ENCODE results near the gene CACNA2D4.

Gene CACNA2D4

GRCh38 chr12:1808798-1809480 is 109.5 kb downstream of the CACNA2D4 start:
- no peak for TF ChIP-seq GABPA (IDR thresholded peaks at IDR 0.05; ENCODE audit: low read depth)
- TF ChIP-seq, protein P1, sequence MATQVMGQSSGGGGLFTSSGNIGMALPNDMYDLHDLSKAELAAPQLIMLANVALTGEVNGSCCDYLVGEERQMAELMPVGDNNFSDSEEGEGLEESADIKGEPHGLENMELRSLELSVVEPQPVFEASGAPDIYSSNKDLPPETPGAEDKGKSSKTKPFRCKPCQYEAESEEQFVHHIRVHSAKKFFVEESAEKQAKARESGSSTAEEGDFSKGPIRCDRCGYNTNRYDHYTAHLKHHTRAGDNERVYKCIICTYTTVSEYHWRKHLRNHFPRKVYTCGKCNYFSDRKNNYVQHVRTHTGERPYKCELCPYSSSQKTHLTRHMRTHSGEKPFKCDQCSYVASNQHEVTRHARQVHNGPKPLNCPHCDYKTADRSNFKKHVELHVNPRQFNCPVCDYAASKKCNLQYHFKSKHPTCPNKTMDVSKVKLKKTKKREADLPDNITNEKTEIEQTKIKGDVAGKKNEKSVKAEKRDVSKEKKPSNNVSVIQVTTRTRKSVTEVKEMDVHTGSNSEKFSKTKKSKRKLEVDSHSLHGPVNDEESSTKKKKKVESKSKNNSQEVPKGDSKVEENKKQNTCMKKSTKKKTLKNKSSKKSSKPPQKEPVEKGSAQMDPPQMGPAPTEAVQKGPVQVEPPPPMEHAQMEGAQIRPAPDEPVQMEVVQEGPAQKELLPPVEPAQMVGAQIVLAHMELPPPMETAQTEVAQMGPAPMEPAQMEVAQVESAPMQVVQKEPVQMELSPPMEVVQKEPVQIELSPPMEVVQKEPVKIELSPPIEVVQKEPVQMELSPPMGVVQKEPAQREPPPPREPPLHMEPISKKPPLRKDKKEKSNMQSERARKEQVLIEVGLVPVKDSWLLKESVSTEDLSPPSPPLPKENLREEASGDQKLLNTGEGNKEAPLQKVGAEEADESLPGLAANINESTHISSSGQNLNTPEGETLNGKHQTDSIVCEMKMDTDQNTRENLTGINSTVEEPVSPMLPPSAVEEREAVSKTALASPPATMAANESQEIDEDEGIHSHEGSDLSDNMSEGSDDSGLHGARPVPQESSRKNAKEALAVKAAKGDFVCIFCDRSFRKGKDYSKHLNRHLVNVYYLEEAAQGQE (IDR thresholded peaks at IDR 0.05; ENCODE audit: insufficient replicate concordance, low read depth) = no peak
- TF ChIP-seq SPI1 (IDR thresholded peaks at IDR 0.05; ENCODE audit: borderline replicate concordance, low read depth) = no peak
- TF ChIP-seq POLR2AphosphoS5 (IDR thresholded peaks at IDR 0.05; ENCODE audit: low read depth) = no peak
- TF ChIP-seq CTCF (IDR thresholded peaks at IDR 0.05; ENCODE audit: insufficient read depth, low read length) = no peak
- Histone ChIP-seq H3K27ac (replicated peaks) (no peak overlapping the region), H3K4me3 (replicated peaks; ENCODE audit: insufficient read depth, low read length) (no peak overlapping the region), H3K27me3 (ENCODE audit: insufficient read depth, poor library complexity, severe bottlenecking) (no peaks in the 10 kb centered on the region)
- DNase-seq (ENCODE audit: low read depth in 1 of 2, low spot score in 1 of 2) = no peak

GRCh38 chr12:1808036-1808797 is 110.2 kb downstream of the CACNA2D4 start:
- Histone ChIP-seq H3K4me3 (replicated peaks; ENCODE audit: insufficient read depth, low read length) (no peak overlapping the region), H3K27ac (replicated peaks) (no peak overlapping the region), H3K27me3 (ENCODE audit: insufficient read depth, poor library complexity, severe bottlenecking) (no peaks in the 10 kb centered on the region)
- TF ChIP-seq, protein P1 (IDR thresholded peaks at IDR 0.05; ENCODE audit: insufficient replicate concordance, low read depth) = no peak
- no peak for TF ChIP-seq GABPA (IDR thresholded peaks at IDR 0.05; ENCODE audit: low read depth)
- no peak for DNase-seq (ENCODE audit: low read depth in 1 of 2, low spot score in 1 of 2)

GRCh38 chr12:1807087-1807860 is 111.2 kb downstream of the CACNA2D4 start:
- no peak overlapping the region for H3K27ac ChIP-seq (replicated peaks)
- TF ChIP-seq, protein P1 (IDR thresholded peaks at IDR 0.05; ENCODE audit: insufficient replicate concordance, low read depth) = no peak
- TF ChIP-seq CTCF (IDR thresholded peaks at IDR 0.05; ENCODE audit: insufficient read depth, low read length) (no peak), POLR2AphosphoS5 (IDR thresholded peaks at IDR 0.05; ENCODE audit: low read depth) (no peak), SPI1 (IDR thresholded peaks at IDR 0.05; ENCODE audit: borderline replicate concordance, low read depth) (no peak), GABPA (IDR thresholded peaks at IDR 0.05; ENCODE audit: low read depth) (no peak)
- H3K4me3 ChIP-seq (replicated peaks; ENCODE audit: insufficient read depth, low read length) = no peak overlapping the region
- DNase-seq (ENCODE audit: low read depth in 1 of 2, low spot score in 1 of 2) = no peak
- no peaks in the 10 kb centered on the region for H3K27me3 ChIP-seq (ENCODE audit: insufficient read depth, poor library complexity, severe bottlenecking)
